HepG2 (cell line): ENCODE results near the gene APBA3. TPM values are rescaled to one million over a fixed set of nuclear protein-coding genes. Genes with fewer than 3 reads are reported as not detected.

ENCODE experiments used
- CEBPZ ChIP-seq: IDR thresholded peaks from 2 replicates; pipeline ENCODE4 v1.6.1; 2012; ENCODE audit warnings: low read length, improper control_type of control experiment
- HNF1A ChIP-seq, 2 experiments: sonication (generic) in 1 of 2; formaldehyde crosslinking in 1 of 2; IDR thresholded peaks; 2 replicates each; pipeline versions ENCODE4 v1.4.0 to v1.6.1; 2016 to 2020; ENCODE audit warnings: borderline replicate concordance in 1 of 2, low read depth in 1 of 2, mild to moderate bottlenecking in 1 of 2, missing genetic modification reagents in 1 of 2
- HOXA9 ChIP-seq: sonication (generic); formaldehyde crosslinking; IDR thresholded peaks from 2 replicates; pipeline ENCODE4 v1.8.1; 2022; ENCODE audit warnings: missing genetic modification reagents, mild to moderate bottlenecking, moderate library complexity, borderline replicate concordance
- MAZ ChIP-seq, 2 experiments: sonication (generic) in 1 of 2; formaldehyde crosslinking in 1 of 2; IDR thresholded peaks; 2 replicates each; pipeline versions ENCODE4 v1.5.0 to v1.6.1; 2012 to 2020; ENCODE audit warnings: low read depth in 2 of 2, mild to moderate bottlenecking in 2 of 2, borderline replicate concordance in 1 of 2, improper control_type of control experiment in 1 of 2, low read length in 1 of 2, missing genetic modification reagents in 1 of 2, moderate library complexity in 1 of 2
- MTA3 ChIP-seq: sonication (generic); formaldehyde crosslinking; IDR thresholded peaks from 2 replicates; pipeline ENCODE4 v1.4.0; 2020; ENCODE audit warnings: missing genetic modification reagents
- NR2C2 ChIP-seq: sonication (generic); formaldehyde crosslinking; IDR thresholded peaks from 2 replicates; pipeline ENCODE4 v1.4.0; 2020; ENCODE audit warnings: missing genetic modification reagents, mild to moderate bottlenecking, moderate library complexity, borderline replicate concordance
- POGK ChIP-seq: sonication (generic); formaldehyde crosslinking; conservative IDR thresholded peaks from 2 replicates; pipeline ENCODE4 v1.8.0; 2022; ENCODE audit warnings: mild to moderate bottlenecking, moderate library complexity, missing genetic modification reagents
- TBL1XR1 ChIP-seq: fragments of 150-350 bp; IDR thresholded peaks from 2 replicates; pipeline ENCODE4 v1.6.1; 2014; ENCODE audit warnings: borderline replicate concordance, low read length; ENCODE audit not compliant: partially characterized antibody
- ZNF513 ChIP-seq: sonication (generic); formaldehyde crosslinking; conservative IDR thresholded peaks from 2 replicates; pipeline ENCODE4 v1.5.0; 2020; ENCODE audit warnings: missing genetic modification reagents
- ZNF710 ChIP-seq: sonication (generic); formaldehyde crosslinking; IDR thresholded peaks from 2 replicates; pipeline ENCODE4 v1.5.0; 2020; ENCODE audit warnings: mild to moderate bottlenecking, missing genetic modification reagents, borderline replicate concordance
- polyA plus RNA-seq, 8 experiments: library from polyadenylated mRNA; depleted of rRNA in 3 of 8; stranded (reverse) in 7 of 8; unstranded in 1 of 8; fragments of >200 nt; fragmentation: Illumina TruSeq in 4 of 8; extraction: Trizol in 4 of 8; gene quantifications; 2 replicates each; pipeline versions ENCODE4 v1.2.1 to v1.2.3, GENCODE V29; 2011 to 2016; ENCODE audit warnings: low read depth in 4 of 8, missing spikeins in 1 of 8, mixed read lengths in 1 of 8; ENCODE audit not compliant: insufficient read depth in 1 of 8
- total RNA-seq, 5 experiments: library from RNA; depleted of rRNA; stranded (reverse); fragments of >200 nt; fragmentation: Illumina TruSeq; extraction: Trizol; gene quantifications; 2 replicates each; pipeline ENCODE4 v1.2.3, GENCODE V29; 2016; ENCODE audit warnings: low read depth in 1 of 5

Gene APBA3
- total and polyA plus RNA-seq, 2 of the 13 experiments (the other 11 are each of a cell fraction or from before 2014, with no cell fraction given) = 14.2 to 14.3 TPM

- no peak for TF ChIP-seq HNF1A (IDR thresholded peaks at IDR 0.05; ENCODE audit: low read depth)
- TF ChIP-seq HNF1A (CRISPR knock-in tag; IDR thresholded peaks at IDR 0.05; ENCODE audit: borderline replicate concordance) = peak; percentile 28; the same call in 1 of the 2 replicates
- TF ChIP-seq ZNF710 (CRISPR knock-in tag) = no peak
- TF ChIP-seq TBL1XR1 = peak; percentile 61
- no peak for TF ChIP-seq MAZ (IDR thresholded peaks at IDR 0.05; ENCODE audit: borderline replicate concordance, low read depth, low read length)
- peak; percentile 69 for TF ChIP-seq MAZ (CRISPR knock-in tag; IDR thresholded peaks at IDR 0.05; ENCODE audit: low read depth)
- TF ChIP-seq MTA3 (CRISPR knock-in tag) = no peak
- 0 out of 2 replicates have a peak, but pooled peaks have one; percentile 59 for TF ChIP-seq POGK (CRISPR knock-in tag)
- TF ChIP-seq HOXA9 = no peak
- no peak for TF ChIP-seq ZNF513 (CRISPR knock-in tag)
- TF ChIP-seq NR2C2 (CRISPR knock-in tag) = peak; percentile 42; the same call in 1 of the 2 replicates
- TF ChIP-seq CEBPZ = no peak
Measured at GRCh38 chr19:3761382-3762129, at the start of gene APBA3 (continued).
